ENCODE data around the gene PCDH9.

DNA sequence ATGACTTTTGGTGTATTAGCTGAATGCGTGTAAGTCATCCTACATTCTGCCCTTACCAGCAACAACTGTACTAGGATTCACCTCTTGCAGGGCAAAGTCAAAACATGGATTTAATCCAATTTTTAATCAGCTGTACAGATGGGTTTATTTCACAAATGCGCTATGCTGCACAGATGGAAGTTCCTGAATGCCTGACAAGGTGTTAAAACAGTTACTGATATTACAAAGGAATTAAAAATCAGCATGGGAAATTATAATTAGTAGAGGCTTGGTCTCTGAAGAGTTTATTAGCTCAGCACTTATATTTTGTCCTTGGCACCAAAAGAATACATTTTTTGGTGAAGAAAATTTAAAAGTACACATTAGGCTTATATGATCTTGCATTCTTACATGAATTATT lies 448.9 kb downstream of the PCDH9 start:
- TF ChIP-seq, protein P1, sequence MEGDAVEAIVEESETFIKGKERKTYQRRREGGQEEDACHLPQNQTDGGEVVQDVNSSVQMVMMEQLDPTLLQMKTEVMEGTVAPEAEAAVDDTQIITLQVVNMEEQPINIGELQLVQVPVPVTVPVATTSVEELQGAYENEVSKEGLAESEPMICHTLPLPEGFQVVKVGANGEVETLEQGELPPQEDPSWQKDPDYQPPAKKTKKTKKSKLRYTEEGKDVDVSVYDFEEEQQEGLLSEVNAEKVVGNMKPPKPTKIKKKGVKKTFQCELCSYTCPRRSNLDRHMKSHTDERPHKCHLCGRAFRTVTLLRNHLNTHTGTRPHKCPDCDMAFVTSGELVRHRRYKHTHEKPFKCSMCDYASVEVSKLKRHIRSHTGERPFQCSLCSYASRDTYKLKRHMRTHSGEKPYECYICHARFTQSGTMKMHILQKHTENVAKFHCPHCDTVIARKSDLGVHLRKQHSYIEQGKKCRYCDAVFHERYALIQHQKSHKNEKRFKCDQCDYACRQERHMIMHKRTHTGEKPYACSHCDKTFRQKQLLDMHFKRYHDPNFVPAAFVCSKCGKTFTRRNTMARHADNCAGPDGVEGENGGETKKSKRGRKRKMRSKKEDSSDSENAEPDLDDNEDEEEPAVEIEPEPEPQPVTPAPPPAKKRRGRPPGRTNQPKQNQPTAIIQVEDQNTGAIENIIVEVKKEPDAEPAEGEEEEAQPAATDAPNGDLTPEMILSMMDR (IDR thresholded peaks at IDR 0.05): no peak
- TF ChIP-seq POLR2A (IDR thresholded peaks at IDR 0.05): no peak
